K562 (cell line): Measurements from ENCODE around the gene NDUFAF2. TPM values are rescaled to one million over a fixed set of nuclear protein-coding genes. Genes with fewer than 3 reads are reported as not detected.

Source experiments
- ATF6 ChIP-seq: sonication (generic); formaldehyde crosslinking; IDR thresholded peaks from 2 replicates; pipeline ENCODE4 v1.4.0; 2020; ENCODE audit warnings: mild to moderate bottlenecking, missing genetic modification reagents
- BCLAF1 ChIP-seq, 2 experiments: fragments of 450-650 bp in 1 of 2; IDR thresholded peaks; 2 replicates each; pipeline ENCODE4 v1.6.1; 2011 to 2017; ENCODE audit warnings: low read depth in 2 of 2, antibody characterized with exemption in 1 of 2, borderline replicate concordance in 1 of 2, low read length in 1 of 2, mild to moderate bottlenecking in 1 of 2, mixed read lengths in 1 of 2; ENCODE audit not compliant: control insufficient read depth in 1 of 2
- EP300 ChIP-seq: IDR thresholded peaks from 2 replicates; pipeline ENCODE4 v1.6.1; 2012; ENCODE audit warnings: low read length, improper control_type of control experiment
- GTF2E2 ChIP-seq: fragments of 200-800 bp; sonication (Bioruptor generic); IDR thresholded peaks from 2 replicates; pipeline ENCODE4 v1.6.1; 2016; ENCODE audit warnings: missing genetic modification characterization, missing compliant biosample characterization
- MAZ ChIP-seq, 2 experiments: fragments of 450-650 bp in 1 of 2; sonication (generic) in 1 of 2; formaldehyde crosslinking; IDR thresholded peaks in 1 of 2; conservative IDR thresholded peaks in 1 of 2; 2 replicates each; pipeline versions ENCODE4 v1.4.0 to v1.5.0; 2020; ENCODE audit warnings: mild to moderate bottlenecking in 1 of 2, missing genetic modification reagents in 1 of 2
- MBD2 ChIP-seq: sonication (generic); IDR thresholded peaks from 2 replicates; pipeline ENCODE4 v1.6.1; 2016; ENCODE audit warnings: low read depth, borderline replicate concordance
- MEF2D ChIP-seq: conservative IDR thresholded peaks from 2 replicates; pipeline ENCODE4 v1.6.1; 2016; ENCODE audit warnings: low read depth, missing genetic modification characterization, missing compliant biosample characterization
- MXD1 ChIP-seq: fragments of 250-450 bp; sonication (Bioruptor Pico); IDR thresholded peaks from 2 replicates; pipeline ENCODE4 v1.8.0; 2021; ENCODE audit warnings: borderline replicate concordance, mild to moderate bottlenecking, moderate library complexity; ENCODE audit not compliant: poor library complexity, severe bottlenecking
- NCOA2 ChIP-seq, 2 experiments: fragments of 450-650 bp; IDR thresholded peaks; 2 replicates each; pipeline ENCODE4 v1.6.1; 2018; ENCODE audit warnings: mild to moderate bottlenecking in 2 of 2, moderate library complexity in 1 of 2; ENCODE audit not compliant: partially characterized antibody in 2 of 2
- NFXL1 ChIP-seq: fragments of 450-650 bp; formaldehyde crosslinking; IDR thresholded peaks from 2 replicates; pipeline ENCODE4 v1.4.0; 2021; ENCODE audit warnings: mild to moderate bottlenecking
- PCBP1 ChIP-seq: fragments of 200-400 bp; formaldehyde crosslinking; IDR thresholded peaks from 2 replicates; pipeline ENCODE4 v1.6.1; 2018; ENCODE audit warnings: mild to moderate bottlenecking, low read depth, low read length; ENCODE audit not compliant: poor library complexity, severe bottlenecking
- RBM17 ChIP-seq: fragments of 200-400 bp; formaldehyde crosslinking; IDR thresholded peaks from 2 replicates; pipeline ENCODE4 v1.6.1; 2017; ENCODE audit warnings: low read depth, mild to moderate bottlenecking, low read length, borderline replicate concordance
- SIN3A ChIP-seq, 2 experiments: fragments of 150-350 bp in 1 of 2; IDR thresholded peaks; 2 replicates each; pipeline ENCODE4 v1.6.1; 2011 to 2016; ENCODE audit warnings: borderline replicate concordance in 2 of 2, low read depth in 2 of 2, low read length in 2 of 2, mild to moderate bottlenecking in 2 of 2, moderate library complexity in 2 of 2; ENCODE audit not compliant: control insufficient read depth in 1 of 2
- THRAP3 ChIP-seq: fragments of 450-650 bp; IDR thresholded peaks from 2 replicates; pipeline ENCODE4 v1.6.1; 2016; ENCODE audit warnings: mild to moderate bottlenecking, inconsistent platforms, borderline replicate concordance
- TRIM25 ChIP-seq: fragments of 450-650 bp; IDR thresholded peaks from 2 replicates; pipeline ENCODE4 v1.7.0; 2016; ENCODE audit warnings: borderline replicate concordance
- ZNF134 ChIP-seq: fragments of 250-450 bp; sonication (Bioruptor Pico); conservative IDR thresholded peaks from 2 replicates; pipeline ENCODE4 v1.4.0; 2020
- ZNF384 ChIP-seq: IDR thresholded peaks from 2 replicates; pipeline ENCODE4 v1.6.1; 2012; ENCODE audit warnings: low read depth, low read length, improper control_type of control experiment
- ZNF764 ChIP-seq: fragments of 250-450 bp; sonication (Bioruptor Pico); IDR thresholded peaks from 2 replicates; pipeline ENCODE4 v1.4.0; 2020; ENCODE audit warnings: low read depth, mild to moderate bottlenecking, moderate library complexity
- ZNF778 ChIP-seq: fragments of 450-650 bp; formaldehyde crosslinking; IDR thresholded peaks from 2 replicates; pipeline ENCODE4 v1.4.0; 2020; ENCODE audit warnings: mild to moderate bottlenecking, moderate library complexity
- polyA plus RNA-seq, 8 experiments: library from polyadenylated mRNA; depleted of rRNA in 4 of 8; stranded (reverse) in 5 of 8; unstranded in 3 of 8; fragments of >200 nt; fragmentation: Nextera tagmentation in 2 of 8; fragmentation: Illumina TruSeq in 1 of 8; extraction: Ambion mirVana in 2 of 8; extraction: Trizol in 1 of 8; gene quantifications; 2 replicates each; pipeline versions ENCODE4 v1.2.1 to v1.2.3, GENCODE V29; 2011 to 2014; ENCODE audit warnings: inconsistent platforms in 1 of 8, missing spikeins in 1 of 8
- total RNA-seq, 7 experiments: library from RNA; depleted of rRNA in 6 of 7; stranded (reverse); fragments of >200 nt in 6 of 7; fragmentation: Illumina TruSeq in 2 of 7; extraction: Trizol in 2 of 7; gene quantifications; 2 replicates each; pipeline versions ENCODE4 v1.2.1 to v1.2.3, GENCODE V29; 2011 to 2021; ENCODE audit warnings: low replicate concordance in 1 of 7

NDUFAF2 gene
- total and polyA plus RNA-seq, 9 of the 15 experiments (the other 6 are each of a cell fraction or from before 2014, with no cell fraction given) = 56.0 to 155 (median 95.9) TPM

- TF ChIP-seq BCLAF1 (IDR thresholded peaks at IDR 0.05; ENCODE audit: borderline replicate concordance in 1 of 2, control insufficient read depth in 1 of 2, low read depth in 2 of 2, low read length in 1 of 2) (no peak), NFXL1 (CRISPR knock-in tag) (no peak), MXD1 (peak; percentile 39), GTF2E2 (tag) (no peak), SIN3A (IDR thresholded peaks at IDR 0.05; ENCODE audit: borderline replicate concordance in 2 of 2, control insufficient read depth in 1 of 2, low read depth in 2 of 2, low read length in 2 of 2) (peak; percentile 53 to 73; a peak in 2 of 4 replicates), ZNF134 (no peak), EP300 (no peak), ZNF764 (CRISPR knock-in tag) (no peak), ZNF384 (no peak), ATF6 (CRISPR knock-in tag) (no peak), MEF2D (tag) (no peak), MBD2 (peak; percentile 93), ZNF778 (CRISPR knock-in tag) (no peak), PCBP1 (no peak), TRIM25 (no peak), RBM17 (no peak), THRAP3 (no peak), MAZ (CRISPR knock-in tag; conservative IDR thresholded peaks at IDR 0.05 in 1 of 2, IDR thresholded peaks at IDR 0.05 in 1 of 2) (no peak; a peak in 1 of 4 replicates), NCOA2 (IDR thresholded peaks at IDR 0.05; ENCODE audit: partially characterized antibody in 2 of 2) (no peak)
Measured at GRCh38 chr5:60944904-60945812, at the start of gene NDUFAF2, which contains the start of gene ERCC8 (continued).
